ENCODE measurements around the gene RNF113B.

DNA sequence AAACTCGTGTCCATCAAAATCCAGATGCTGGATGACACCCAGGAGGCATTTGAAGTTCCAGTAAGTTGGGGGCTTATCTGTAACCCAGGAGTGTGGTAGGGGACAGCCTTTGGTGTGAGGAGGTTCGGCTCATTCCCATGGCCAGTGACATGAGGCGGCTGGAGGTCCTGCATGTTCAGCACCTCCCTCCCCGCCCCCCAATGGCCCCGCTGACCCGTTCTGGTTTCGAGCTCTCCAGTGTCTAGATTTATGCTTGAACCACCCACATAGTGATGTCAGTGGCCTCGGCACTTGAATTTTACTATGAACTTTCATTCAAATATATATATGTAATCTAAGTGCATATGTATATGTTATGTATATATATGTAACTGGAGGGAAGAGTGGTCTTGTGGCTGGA lies 36.3 kb upstream of the RNF113B start:
- TF ChIP-seq ZNF274 (IDR thresholded peaks at IDR 0.05; ENCODE audit: low read depth, low read length): no peak
- no peak for TF ChIP-seq SUZ12 (IDR thresholded peaks at IDR 0.05; ENCODE audit: extremely low read depth, insufficient read depth, insufficient read length)
- no peak for TF ChIP-seq YY1 (IDR thresholded peaks at IDR 0.05; ENCODE audit: insufficient read depth, insufficient read length)
